Osteoblast (primary cell): ENCODE measurements around the gene AP3S1. TPM values are rescaled to one million over a fixed set of nuclear protein-coding genes. Genes with fewer than 3 reads are reported as not detected.

Experiments used
- DNase-seq: peaks from one replicate; pipeline ENCODE4 v3.0.0; 2011; ENCODE audit warnings: low spot score, mixed read lengths; ENCODE audit not compliant: insufficient read length; ENCODE audit errors: missing footprints
- H2AFZ ChIP-seq: 2 replicates; pipeline ENCODE4 v1.6.0; 2011; ENCODE audit warnings: mild to moderate bottlenecking, low read length
- H3K27ac ChIP-seq: 2 replicates; pipeline ENCODE4 v1.5.1; 2011; ENCODE audit warnings: mild to moderate bottlenecking, low read depth, low read length, moderate library complexity
- H3K27me3 ChIP-seq: 2 replicates; pipeline ENCODE4 v1.6.0; 2012; ENCODE audit warnings: mild to moderate bottlenecking, control low read depth, inconsistent platforms, low read length, moderate library complexity; ENCODE audit not compliant: insufficient read depth
- H3K36me3 ChIP-seq: 2 replicates; pipeline ENCODE4 v1.5.1; 2011; ENCODE audit warnings: mild to moderate bottlenecking, low read length, control low read depth, moderate library complexity; ENCODE audit not compliant: insufficient read depth
- H3K4me1 ChIP-seq: 2 replicates; pipeline ENCODE4 v1.5.1; 2011; ENCODE audit warnings: mild to moderate bottlenecking, low read length, control low read depth, moderate library complexity; ENCODE audit not compliant: insufficient read depth
- H3K4me2 ChIP-seq: 2 replicates; pipeline ENCODE4 v1.6.0; 2011; ENCODE audit warnings: mild to moderate bottlenecking, low read length; ENCODE audit not compliant: insufficient read depth
- H3K4me3 ChIP-seq: fragments of 200-600 bp; sonication (generic); 3 replicates; pipeline ENCODE4 v1.5.1; 2012; ENCODE audit warnings: mild to moderate bottlenecking, low read length, inconsistent platforms; ENCODE audit not compliant: insufficient read depth
- H3K79me2 ChIP-seq: 2 replicates; pipeline ENCODE4 v1.6.0; 2012; ENCODE audit warnings: mild to moderate bottlenecking, low read length, control low read depth, inconsistent platforms; ENCODE audit not compliant: insufficient read depth
- H3K9me3 ChIP-seq: 2 replicates; pipeline ENCODE4 v1.5.1; 2011; ENCODE audit warnings: low read depth, low read length, control low read depth
- H4K20me1 ChIP-seq: 2 replicates; pipeline ENCODE4 v1.6.0; 2012; ENCODE audit warnings: mild to moderate bottlenecking, low read length, control low read depth; ENCODE audit not compliant: insufficient read depth
- CTCF ChIP-seq: IDR thresholded peaks from 2 replicates; pipeline ENCODE4 v1.5.1; 2011; ENCODE audit warnings: mild to moderate bottlenecking, low read depth, low read length, moderate library complexity; ENCODE audit errors: extremely low read depth
- total RNA-seq: library from RNA; depleted of rRNA; stranded (reverse); fragments of >200 nt; gene quantifications from 2 replicates; pipeline ENCODE4 v1.2.3, GENCODE V29; 2012

The AP3S1 gene
- total RNA-seq, 1 donor = 109 TPM

GRCh38 chr5:115962239-115962564, 120.5 kb downstream of the AP3S1 start, which contains the start of gene LVRN:
LVRN (plus strand) TSS chr5:115962475; CDS start chr5:115962618, 143 bp downstream.
- peaks cover 66% of the 10 kb centered on the region for H3K27me3 ChIP-seq
- H3K36me3 ChIP-seq = no peaks in the 10 kb centered on the region
- TF ChIP-seq CTCF = no peak
- H3K79me2 ChIP-seq = no peaks in the 10 kb centered on the region
- peak within 1 kb of the TSS; percentile 85 for H2AFZ ChIP-seq
- H3K4me2 ChIP-seq = peak within 1 kb of the TSS; percentile 87
- H3K4me1 ChIP-seq = peaks cover 9% of the 10 kb centered on the region
- no peak within 1 kb of the TSS for H3K27ac ChIP-seq
- no peaks in the 10 kb centered on the region for H3K9me3 ChIP-seq
- no peaks in the 10 kb centered on the region for H4K20me1 ChIP-seq
- H3K4me3 ChIP-seq = peak within 1 kb of the TSS; percentile 65
- no peak for DNase-seq

- Histone ChIP-seq H3K4me1 (peaks cover 9% of the 10 kb centered on the region), H3K27ac (no peak overlapping the region), H4K20me1 (no peaks in the 10 kb centered on the region), H2AFZ (peak overlapping the region; percentile 72), H3K9me3 (no peaks in the 10 kb centered on the region), H3K4me2 (peak overlapping the region; percentile 87), H3K4me3 (peak overlapping the region; percentile 65), H3K36me3 (no peaks in the 10 kb centered on the region), H3K27me3 (peaks cover 66% of the 10 kb centered on the region), H3K79me2 (no peaks in the 10 kb centered on the region)
- TF ChIP-seq CTCF = no peak
- peak; percentile 71 for DNase-seq
Measured at GRCh38 chr5:115962565-115963402, 121.0 kb downstream of the AP3S1 start.

- no peak for TF ChIP-seq CTCF
- Histone ChIP-seq H3K36me3 (no peaks in the 10 kb centered on the region), H3K27ac (no peak overlapping the region), H3K4me1 (peaks cover 9% of the 10 kb centered on the region), H2AFZ (no peak overlapping the region), H3K79me2 (no peaks in the 10 kb centered on the region), H3K9me3 (no peaks in the 10 kb centered on the region), H3K27me3 (peaks cover 61% of the 10 kb centered on the region), H4K20me1 (no peaks in the 10 kb centered on the region), H3K4me2 (no peak overlapping the region), H3K4me3 (no peak overlapping the region)
- no peak for DNase-seq
Measured at GRCh38 chr5:115963566-115963965, 121.8 kb downstream of the AP3S1 start.

Other genes starting within 250 kb of the AP3S1 start
- 6.9 and 9.1 TPM in 2 replicates for gene TICAM2, start 239.5 kb upstream of the AP3S1 start, total RNA-seq
- gene TMED7, start 215.9 kb upstream of the AP3S1 start, total RNA-seq = 137 and 151 TPM in 2 replicates
- gene CDO1, start 25.3 kb upstream of the AP3S1 start, total RNA-seq = 8.0 and 8.3 TPM in 2 replicates
- gene ATG12, start 370 bp upstream of the AP3S1 start, total RNA-seq = 80.0 and 93.4 TPM in 2 replicates
- gene LVRN, start 120.5 kb downstream of the AP3S1 start, total RNA-seq = under 0.01 and 0.59 TPM in 2 replicates
- gene ARL14EPL, start 190.5 kb downstream of the AP3S1 start, total RNA-seq = not detected in 2 replicates
- gene COMMD10, start 243.1 kb downstream of the AP3S1 start, total RNA-seq = 29.7 and 30.4 TPM in 2 replicates